ENCODE measurements around the gene EFTUD2.

EFTUD2 gene

DNA sequence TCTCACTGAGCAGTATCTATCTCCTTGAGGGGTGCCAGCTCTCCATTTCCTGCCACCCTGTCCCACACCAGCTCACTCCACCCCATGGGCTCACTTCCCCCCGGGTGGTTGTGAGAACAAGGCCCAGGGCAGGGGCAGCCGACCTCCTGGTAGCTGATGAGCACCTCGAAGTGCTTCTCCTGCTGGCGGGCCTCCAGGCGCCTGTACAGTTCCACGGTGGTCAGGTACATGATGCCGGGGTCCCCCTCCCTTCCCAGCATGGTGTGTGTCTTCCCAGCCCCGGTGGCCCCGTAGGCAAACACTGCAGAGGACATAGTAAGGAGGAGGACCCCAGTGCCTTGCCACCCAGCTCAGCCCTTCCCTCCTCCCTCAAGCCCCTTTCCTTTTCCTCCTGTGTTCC lies 35.9 kb upstream of the EFTUD2 start:
- Histone ChIP-seq H4K8ac (ENCODE audit: low read depth, low read length) (no peak overlapping the region), H3K27me3 (ENCODE audit: insufficient read depth, low read length) (no peaks in the 10 kb centered on the region), H3K18ac (ENCODE audit: low read length) (no peak overlapping the region), H2BK120ac (ENCODE audit: insufficient read depth, low read length, poor library complexity) (no peak overlapping the region), H4K12ac (ENCODE audit: low read depth, low read length) (no peak overlapping the region), H3K4me2 (ENCODE audit: low read length) (no peak overlapping the region), H3K23ac (ENCODE audit: low read length) (no peak overlapping the region), H3K9me3 (ENCODE audit: insufficient read depth, low read depth, low read length) (no peaks in the 10 kb centered on the region), H3K36me3 (ENCODE audit: control insufficient read depth in 1 of 2, insufficient read depth in 2 of 2, low read length in 2 of 2) (peaks cover 55 to 56% of the 10 kb centered on the region in 2 experiments), H3K79me1 (ENCODE audit: low read length) (no peaks in the 10 kb centered on the region), H3K4me1 (ENCODE audit: control insufficient read depth in 1 of 2, insufficient read depth in 2 of 2, low read length in 2 of 2) (no peaks in the 10 kb centered on the region), H3K4ac (ENCODE audit: low read depth, low read length) (no peak overlapping the region), H2BK5ac (ENCODE audit: low read depth, low read length, poor library complexity) (no peak overlapping the region), H3K4me3 (ENCODE audit: low read depth, low read length) (no peak overlapping the region), H4K91ac (ENCODE audit: low read depth, low read length) (no peak overlapping the region), H2AK5ac (ENCODE audit: low read length) (no peak overlapping the region), H3K79me2 (ENCODE audit: control insufficient read depth, insufficient read depth, low read length, poor library complexity) (no peaks in the 10 kb centered on the region), H2AFZ (ENCODE audit: insufficient read depth, low read length, poor library complexity) (no peak overlapping the region), H2BK12ac (ENCODE audit: low read length) (no peak overlapping the region), H3K14ac (ENCODE audit: low read length) (no peak overlapping the region), H3K27ac (ENCODE audit: low read depth, low read length) (no peak overlapping the region), H3K9ac (ENCODE audit: low read length) (no peak overlapping the region)
- no peak for DNase-seq
- WGBS (ENCODE audit: extremely low coverage, insufficient coverage, insufficient read length) = no CpG with 5 or more reads among the region's 9 CpGs

DNA sequence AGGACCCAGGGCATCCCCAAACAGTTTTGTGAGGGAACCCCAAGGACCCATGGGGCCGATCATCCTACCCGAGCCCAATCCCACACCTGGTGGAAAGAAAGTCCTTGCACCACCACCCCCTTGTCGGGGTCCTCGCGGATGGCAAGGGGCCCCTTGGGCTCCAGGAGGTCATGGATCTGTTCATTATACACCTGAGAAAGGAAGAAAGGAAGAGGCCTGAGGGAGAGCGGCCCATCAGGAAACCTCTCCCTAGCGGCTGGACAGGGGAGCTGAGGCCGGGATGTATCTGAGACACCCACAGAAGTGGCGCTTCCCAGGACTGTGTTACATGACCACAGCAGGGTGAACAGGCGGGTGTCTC lies 35.5 kb upstream of the EFTUD2 start:
- WGBS (ENCODE audit: extremely low coverage, insufficient coverage, insufficient read length) = no CpG with 5 or more reads among the region's 10 CpGs
- Histone ChIP-seq H2BK5ac (ENCODE audit: low read depth, low read length, poor library complexity) (no peak overlapping the region), H3K4me3 (ENCODE audit: low read depth, low read length) (no peak overlapping the region), H3K4ac (ENCODE audit: low read depth, low read length) (no peak overlapping the region), H2AFZ (ENCODE audit: insufficient read depth, low read length, poor library complexity) (no peak overlapping the region), H4K8ac (ENCODE audit: low read depth, low read length) (no peak overlapping the region), H3K9ac (ENCODE audit: low read length) (no peak overlapping the region), H4K91ac (ENCODE audit: low read depth, low read length) (no peak overlapping the region), H3K27me3 (ENCODE audit: insufficient read depth, low read length) (no peaks in the 10 kb centered on the region), H3K79me1 (ENCODE audit: low read length) (no peaks in the 10 kb centered on the region), H3K79me2 (ENCODE audit: control insufficient read depth, insufficient read depth, low read length, poor library complexity) (no peaks in the 10 kb centered on the region), H3K36me3 (ENCODE audit: control insufficient read depth in 1 of 2, insufficient read depth in 2 of 2, low read length in 2 of 2) (peaks cover 56 to 57% of the 10 kb centered on the region in 2 experiments), H3K18ac (ENCODE audit: low read length) (no peak overlapping the region), H3K9me3 (ENCODE audit: insufficient read depth, low read depth, low read length) (no peaks in the 10 kb centered on the region), H3K27ac (ENCODE audit: low read depth, low read length) (no peak overlapping the region), H4K12ac (ENCODE audit: low read depth, low read length) (no peak overlapping the region), H3K23ac (ENCODE audit: low read length) (no peak overlapping the region), H3K4me1 (ENCODE audit: control insufficient read depth in 1 of 2, insufficient read depth in 2 of 2, low read length in 2 of 2) (no peaks in the 10 kb centered on the region), H2BK120ac (ENCODE audit: insufficient read depth, low read length, poor library complexity) (no peak overlapping the region), H2AK5ac (ENCODE audit: low read length) (no peak overlapping the region), H3K14ac (ENCODE audit: low read length) (no peak overlapping the region), H3K4me2 (ENCODE audit: low read length) (no peak overlapping the region), H2BK12ac (ENCODE audit: low read length) (no peak overlapping the region)
- no peak for DNase-seq

DNA sequence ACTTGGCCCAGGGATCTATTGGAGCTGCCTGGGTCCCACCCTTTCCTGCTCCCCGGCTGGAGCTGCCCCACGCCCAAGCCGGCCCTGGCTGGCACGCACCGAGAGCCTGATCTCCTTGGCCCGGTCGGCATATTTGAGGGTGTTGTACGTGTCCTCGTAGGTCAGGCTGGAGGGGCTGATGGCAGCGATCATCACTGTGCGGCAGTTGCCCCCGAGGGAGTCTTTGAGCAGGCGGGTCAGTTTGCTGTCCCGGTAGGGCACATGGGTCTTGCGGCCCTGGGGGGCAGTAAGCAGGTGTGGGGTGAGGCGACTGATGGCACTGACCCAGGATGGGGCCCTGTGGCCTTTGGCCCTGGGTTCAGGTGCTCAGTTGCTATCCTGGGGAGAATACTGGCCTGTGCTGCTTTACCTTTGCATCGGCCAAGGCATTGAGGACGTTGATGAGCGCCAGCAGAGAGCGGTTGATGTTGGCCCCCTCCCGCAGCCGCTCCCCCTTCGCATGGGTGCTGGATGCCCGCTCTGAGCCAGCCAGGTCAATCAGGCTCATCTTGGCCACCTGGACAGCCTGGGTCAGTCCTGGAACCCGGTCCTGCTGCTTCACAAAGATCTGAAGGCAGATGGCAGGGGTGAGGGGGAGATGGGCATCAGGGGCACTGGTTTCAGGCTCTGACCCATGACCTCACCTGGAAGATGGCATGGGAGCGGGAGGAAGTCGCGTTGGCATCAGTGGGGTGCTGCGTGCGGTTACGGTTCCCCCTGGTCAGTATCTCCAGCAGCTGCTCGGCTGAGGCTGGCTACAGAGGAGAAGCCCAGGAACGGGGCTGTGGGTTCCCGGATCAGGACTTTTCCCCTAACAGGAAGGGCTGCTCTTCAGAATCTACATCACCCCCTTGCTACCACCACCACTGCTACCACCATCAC lies 34.8 kb upstream of the EFTUD2 start:
- Histone ChIP-seq H3K4ac (ENCODE audit: low read depth, low read length) (no peak overlapping the region), H3K79me1 (ENCODE audit: low read length) (no peaks in the 10 kb centered on the region), H2AFZ (ENCODE audit: insufficient read depth, low read length, poor library complexity) (no peak overlapping the region), H3K27ac (ENCODE audit: low read depth, low read length) (no peak overlapping the region), H3K36me3 (ENCODE audit: control insufficient read depth in 1 of 2, insufficient read depth in 2 of 2, low read length in 2 of 2) (peaks cover 57 to 59% of the 10 kb centered on the region in 2 experiments), H3K27me3 (ENCODE audit: insufficient read depth, low read length) (no peaks in the 10 kb centered on the region), H4K8ac (ENCODE audit: low read depth, low read length) (no peak overlapping the region), H3K4me2 (ENCODE audit: low read length) (no peak overlapping the region), H3K4me3 (ENCODE audit: low read depth, low read length) (no peak overlapping the region), H3K18ac (ENCODE audit: low read length) (no peak overlapping the region), H3K9me3 (ENCODE audit: insufficient read depth, low read depth, low read length) (no peaks in the 10 kb centered on the region), H3K9ac (ENCODE audit: low read length) (no peak overlapping the region), H2BK12ac (ENCODE audit: low read length) (no peak overlapping the region), H3K23ac (ENCODE audit: low read length) (no peak overlapping the region), H2BK120ac (ENCODE audit: insufficient read depth, low read length, poor library complexity) (no peak overlapping the region), H4K91ac (ENCODE audit: low read depth, low read length) (no peak overlapping the region), H4K12ac (ENCODE audit: low read depth, low read length) (no peak overlapping the region), H3K4me1 (ENCODE audit: control insufficient read depth in 1 of 2, insufficient read depth in 2 of 2, low read length in 2 of 2) (no peaks in the 10 kb centered on the region), H2BK5ac (ENCODE audit: low read depth, low read length, poor library complexity) (no peak overlapping the region), H3K79me2 (ENCODE audit: control insufficient read depth, insufficient read depth, low read length, poor library complexity) (no peaks in the 10 kb centered on the region), H3K14ac (ENCODE audit: low read length) (no peak overlapping the region), H2AK5ac (ENCODE audit: low read length) (no peak overlapping the region)
- WGBS (ENCODE audit: extremely low coverage, insufficient coverage, insufficient read length) = no CpG with 5 or more reads among the region's 34 CpGs
- no peak for DNase-seq

DNA sequence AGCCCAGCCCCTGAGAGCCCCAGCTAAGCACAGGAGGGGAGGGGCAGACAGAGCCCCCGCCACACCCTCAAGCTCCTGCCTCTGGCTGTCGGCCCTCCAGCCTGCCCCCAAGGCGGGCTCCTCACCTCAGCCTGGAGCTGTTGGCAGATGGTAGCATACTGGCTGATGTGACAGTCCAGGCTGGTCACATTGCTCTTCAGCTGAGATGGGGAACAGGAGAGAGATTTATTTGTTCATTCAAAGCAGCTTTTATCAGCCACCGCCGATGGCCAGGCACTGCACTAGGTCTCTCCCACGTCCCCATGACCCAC lies 33.5 kb upstream of the EFTUD2 start:
- no peak overlapping the region for H3K9ac ChIP-seq (ENCODE audit: low read length)
- no CpG with 5 or more reads among the region's 6 CpGs for WGBS (ENCODE audit: extremely low coverage, insufficient coverage, insufficient read length)
- no peak overlapping the region for H4K12ac ChIP-seq (ENCODE audit: low read depth, low read length)
- H4K8ac ChIP-seq (ENCODE audit: low read depth, low read length) = no peak overlapping the region
- H3K4me2 ChIP-seq (ENCODE audit: low read length) = no peak overlapping the region
- no peak overlapping the region for H3K4ac ChIP-seq (ENCODE audit: low read depth, low read length)
- no peaks in the 10 kb centered on the region for H3K27me3 ChIP-seq (ENCODE audit: insufficient read depth, low read length)
- H3K14ac ChIP-seq (ENCODE audit: low read length) = no peak overlapping the region
- no peak overlapping the region for H3K23ac ChIP-seq (ENCODE audit: low read length)
- no peak overlapping the region for H2AFZ ChIP-seq (ENCODE audit: insufficient read depth, low read length, poor library complexity)
- H2BK120ac ChIP-seq (ENCODE audit: insufficient read depth, low read length, poor library complexity) = no peak overlapping the region
- H3K79me1 ChIP-seq (ENCODE audit: low read length) = no peaks in the 10 kb centered on the region
- H3K4me3 ChIP-seq (ENCODE audit: low read depth, low read length) = no peak overlapping the region
- H2BK5ac ChIP-seq (ENCODE audit: low read depth, low read length, poor library complexity) = no peak overlapping the region
- peaks cover 68 to 73% of the 10 kb centered on the region in 2 experiments for H3K36me3 ChIP-seq (ENCODE audit: control insufficient read depth in 1 of 2, insufficient read depth in 2 of 2, low read length in 2 of 2)
- DNase-seq = no peak
- H2AK5ac ChIP-seq (ENCODE audit: low read length) = no peak overlapping the region
- H3K4me1 ChIP-seq (ENCODE audit: control insufficient read depth in 1 of 2, insufficient read depth in 2 of 2, low read length in 2 of 2) = no peaks in the 10 kb centered on the region
- no peak overlapping the region for H3K27ac ChIP-seq (ENCODE audit: low read depth, low read length)
- no peak overlapping the region for H4K91ac ChIP-seq (ENCODE audit: low read depth, low read length)
- no peak overlapping the region for H3K18ac ChIP-seq (ENCODE audit: low read length)
- no peaks in the 10 kb centered on the region for H3K79me2 ChIP-seq (ENCODE audit: control insufficient read depth, insufficient read depth, low read length, poor library complexity)
- H3K9me3 ChIP-seq (ENCODE audit: insufficient read depth, low read depth, low read length) = no peaks in the 10 kb centered on the region
- no peak overlapping the region for H2BK12ac ChIP-seq (ENCODE audit: low read length)
